CD4-positive, alpha-beta T cell treated with Interferon gamma for 1 hour (primary cell): ENCODE measurements around the gene BHLHE23.

ENCODE experiments used
- DNase-seq: peaks from one replicate; pipeline ENCODE4 v3.0.0-alpha.2; 2020

Gene BHLHE23

GRCh38 chr20:63007646-63008488, 1.1 kb upstream of the BHLHE23 start:
- no peak for DNase-seq

GRCh38 chr20:63007360-63007645, 539 bp upstream of the BHLHE23 start:
- no peak for DNase-seq

- no peak for DNase-seq
These were observed 763 bp downstream of the BHLHE23 start for GRCh38 chr20:63005862-63006539.

GRCh38 chr20:63005365-63005861, 1.4 kb downstream of the BHLHE23 start:
- DNase-seq, result no peak

- DNase-seq, result no peak
These were observed 2.0 kb downstream of the BHLHE23 start for GRCh38 chr20:63004607-63005364.

GRCh38 chr20:63003546-63003945, 3.2 kb downstream of the BHLHE23 start:
- DNase-seq, result no peak

GRCh38 chr20:63002511-63002910, 4.3 kb downstream of the BHLHE23 start:
- no peak for DNase-seq

- no peak for DNase-seq
These were observed 5.8 kb downstream of the BHLHE23 start for GRCh38 chr20:63000958-63001357.

- no peak for DNase-seq
These were observed 6.7 kb downstream of the BHLHE23 start for GRCh38 chr20:63000036-63000435.

GRCh38 chr20:62999580-62999979, 7.2 kb downstream of the BHLHE23 start:
- DNase-seq, result no peak

GRCh38 chr20:62998449-62998848, 8.3 kb downstream of the BHLHE23 start:
- no peak for DNase-seq

GRCh38 chr20:62997417-62998035, 9.2 kb downstream of the BHLHE23 start:
- DNase-seq, result no peak

GRCh38 chr20:62996596-62996982, 10.2 kb downstream of the BHLHE23 start:
- DNase-seq, result no peak

- no peak for DNase-seq
These were observed 10.7 kb downstream of the BHLHE23 start for GRCh38 chr20:62995898-62996595.

- no peak for DNase-seq
These were observed 11.3 kb downstream of the BHLHE23 start for GRCh38 chr20:62995481-62995880.

- no peak for DNase-seq
These were observed 11.9 kb downstream of the BHLHE23 start for GRCh38 chr20:62994869-62995281.

- no peak for DNase-seq
These were observed 12.8 kb downstream of the BHLHE23 start for GRCh38 chr20:62993856-62994494.

- no peak for DNase-seq
These were observed 14.9 kb downstream of the BHLHE23 start for GRCh38 chr20:62991863-62992262.

GRCh38 chr20:62991196-62991807, 15.5 kb downstream of the BHLHE23 start:
- no peak for DNase-seq

- DNase-seq, result no peak
These were observed 16.4 kb downstream of the BHLHE23 start for GRCh38 chr20:62990306-62990825.

- DNase-seq, result no peak
These were observed 17.6 kb downstream of the BHLHE23 start for GRCh38 chr20:62989201-62989601.
